Measurements from ENCODE around the gene CADM4.
A peak's percentile ranks its signal among the peaks of the same experiment; 100 is the strongest.

Gene CADM4

DNA sequence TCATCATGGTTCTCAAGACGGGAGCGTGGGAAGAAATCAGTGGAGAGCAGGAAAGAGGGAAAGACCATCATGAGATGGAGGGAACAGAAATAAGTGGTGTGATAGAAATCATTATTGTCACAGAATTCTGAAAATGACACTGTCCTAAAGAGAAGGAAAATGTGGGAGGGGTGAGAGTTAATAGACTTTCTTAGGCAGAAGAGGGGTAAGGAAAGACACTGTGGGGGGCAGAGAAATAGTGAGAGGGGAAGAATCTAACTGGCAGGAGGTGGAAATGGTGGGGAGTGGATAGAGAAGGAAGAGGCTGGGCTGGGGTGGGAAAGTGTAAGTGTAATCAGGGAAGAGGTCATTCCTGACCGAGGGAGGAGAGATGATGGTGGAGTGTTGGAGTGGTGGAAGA is 60.9 kb downstream of the CADM4 start:
- DNase-seq, result no peak

DNA sequence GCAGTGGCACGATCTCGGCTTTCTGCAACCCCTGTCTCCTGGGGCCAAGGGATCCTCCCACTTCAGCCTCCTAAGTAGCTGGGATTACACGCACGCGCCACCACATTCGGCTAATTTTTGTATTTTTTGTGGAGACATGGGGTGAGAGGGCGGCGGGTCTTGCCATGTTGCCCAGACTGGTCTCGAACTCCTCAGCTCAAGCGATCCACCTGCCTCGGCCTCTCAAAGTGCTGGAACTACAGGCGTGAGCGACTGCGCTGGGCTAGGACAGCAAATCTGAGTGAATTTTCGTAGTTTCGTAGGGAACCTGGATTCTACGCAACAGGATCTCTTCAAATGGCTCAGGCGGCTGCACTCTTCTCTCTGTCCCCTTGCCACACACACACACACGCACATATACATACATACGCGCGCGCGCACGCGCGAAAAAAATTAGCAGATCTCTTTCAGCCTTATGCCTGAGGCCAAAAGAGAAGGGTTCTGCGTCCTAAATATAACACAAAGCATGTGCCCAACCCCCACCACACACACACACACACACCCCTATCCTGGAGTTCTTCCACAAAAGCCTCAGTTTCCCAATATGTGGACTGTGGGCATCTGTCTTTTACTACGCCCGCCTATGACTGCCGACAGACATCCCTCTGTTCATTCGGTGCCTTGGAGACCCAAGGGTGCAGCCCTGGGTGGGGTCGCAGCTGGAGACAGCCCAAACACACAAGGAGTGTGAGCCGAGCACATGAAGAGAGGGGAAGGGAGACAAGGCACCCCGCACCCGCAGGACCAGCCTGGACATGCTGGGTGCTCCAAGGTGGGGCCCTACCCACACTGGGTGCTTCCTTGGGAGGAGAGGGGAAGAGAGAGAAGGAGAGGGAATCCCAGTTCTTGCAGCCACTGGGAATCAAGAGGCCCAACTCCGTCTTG is 63.4 kb downstream of the CADM4 start:
- DNase-seq, result no peak

DNA sequence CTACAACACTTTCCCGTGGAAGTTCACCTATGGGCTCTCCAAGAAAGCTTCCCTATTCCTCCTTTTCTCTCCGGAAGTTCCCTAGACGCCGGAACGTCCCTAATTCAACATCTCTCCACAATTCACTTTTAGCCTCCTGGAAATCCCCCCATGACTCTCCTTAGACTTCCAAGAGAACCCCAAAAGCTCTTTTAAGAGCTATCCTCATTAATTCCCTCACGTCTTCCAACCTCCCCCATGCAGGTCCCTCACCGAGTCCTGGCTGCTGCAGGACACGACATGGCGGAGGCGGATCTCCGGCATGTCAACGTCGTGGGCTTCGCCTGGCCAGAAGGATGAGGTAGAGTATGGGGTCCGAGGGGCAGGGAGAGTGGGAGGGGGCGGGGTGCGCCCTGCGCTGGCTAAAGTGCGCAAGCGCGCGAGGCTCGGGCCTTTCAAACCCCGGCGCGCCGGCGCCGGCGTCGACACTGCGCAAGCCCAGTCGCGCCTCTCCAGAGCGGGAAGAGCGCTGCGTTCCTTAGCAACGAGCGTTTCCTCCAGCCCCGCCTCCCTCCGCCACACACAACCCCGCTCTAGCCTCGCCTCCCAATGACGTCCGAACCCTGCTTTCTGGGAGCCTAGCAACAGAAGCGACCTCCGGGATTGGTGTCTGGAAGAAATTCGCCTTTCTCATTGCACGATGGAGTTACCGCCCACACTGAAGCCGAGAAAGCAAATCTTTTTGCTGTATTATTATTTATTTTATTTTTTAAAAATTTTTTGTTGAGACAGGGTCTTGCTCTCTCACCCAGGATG is 64.3 kb downstream of the CADM4 start, which contains the start of the genes PINLYP and XRCC1:
TSS of gene PINLYP (plus strand) at position 646 of the 795 bp plus-strand sequence. CDS start 1,391 bp downstream, outside the sequence.
TSS of gene XRCC1 (minus strand) at position 372 of the 795 bp plus-strand sequence. CDS start at position 303, 69 bp downstream.
- DNase-seq, result peak; percentile 99

DNA sequence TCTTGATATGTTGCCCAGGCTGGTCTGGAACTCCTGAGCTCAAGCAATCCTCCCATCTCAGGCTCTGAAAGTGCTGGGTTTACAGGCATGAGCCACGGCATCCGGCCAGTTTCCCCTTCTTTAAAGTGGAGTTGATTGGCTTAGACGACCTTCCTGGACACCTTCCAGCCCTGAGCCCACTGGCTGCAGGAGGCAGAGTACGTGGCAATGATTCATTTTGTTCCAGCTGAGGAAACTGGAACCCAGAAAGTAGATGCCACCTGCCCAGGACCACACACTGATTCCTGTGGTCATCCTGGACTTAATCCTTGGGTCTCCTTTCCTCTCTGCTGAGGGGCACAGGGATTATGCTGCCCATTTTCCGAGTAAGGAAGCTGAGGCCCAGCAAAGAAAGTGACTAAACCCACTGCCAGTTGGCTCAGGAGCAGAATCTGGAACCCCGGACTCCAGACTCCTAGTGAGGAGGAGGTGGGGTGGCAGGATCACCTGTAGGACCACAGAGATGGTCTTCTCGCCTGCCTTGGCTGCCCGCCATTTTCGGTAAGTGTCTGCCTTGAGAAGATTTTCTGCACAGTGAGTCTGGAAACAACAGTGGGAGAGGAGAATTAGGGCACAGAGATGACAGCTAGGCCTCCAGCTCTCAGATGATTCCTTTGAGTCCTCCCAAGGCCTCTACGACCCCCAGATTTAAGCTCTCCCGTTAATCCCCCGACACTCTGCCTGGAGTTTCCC is 65.1 kb downstream of the CADM4 start:
- no peak for DNase-seq
